Measurements from ENCODE around the gene WNT9A. TPM values are rescaled to one million over a fixed set of nuclear protein-coding genes. Genes with fewer than 3 reads are reported as not detected.
"Not testable (repeated sequence)": the region's sequence is repeated elsewhere in the genome, so short reads cannot be mapped to it uniquely, and the experiment has no call there.

Gene WNT9A
- total and polyA plus RNA-seq, 8 donors, result 0.72 to 2.9 (median 1.6) TPM

GRCh38 chr1:227880342-227880924 is 67.3 kb downstream of the WNT9A start:
- DNase-seq, result no peak
- WGBS, 2 donors, result 71 to 80% methylated on average over 4 of the region's 4 CpGs
- H3K36me3 ChIP-seq, result no peaks in the 10 kb centered on the region
- no peaks in the 10 kb centered on the region for H3K4me1 ChIP-seq
- ATAC-seq, result no peak
- intact Hi-C loops (cut with DNase I), result no loop called here
- no peak overlapping the region for H3K27ac ChIP-seq
- H3K9me3 ChIP-seq, result no peaks in the 10 kb centered on the region
- no peaks in the 10 kb centered on the region for H3K27me3 ChIP-seq
- no peak for TF ChIP-seq CTCF (IDR thresholded peaks at IDR 0.05)
- no peak for FAIRE-seq
- no peak overlapping the region for H3K4me3 ChIP-seq

- DNase-seq; H3K36me3 ChIP-seq; H3K4me1 ChIP-seq; intact Hi-C loops (cut with DNase I); H3K27ac ChIP-seq; FAIRE-seq; H3K4me3 ChIP-seq; H3K9me3 ChIP-seq; H3K27me3 ChIP-seq; ATAC-seq: not testable (repeated sequence)
- WGBS, 2 donors, result 76 to 79% methylated on average over 3 of the region's 3 CpGs
These were observed 69.9 kb downstream of the WNT9A start for GRCh38 chr1:227877810-227878209.

- H3K27me3 ChIP-seq; H3K9me3 ChIP-seq; ATAC-seq; DNase-seq; FAIRE-seq; H3K27ac ChIP-seq; H3K4me3 ChIP-seq; H3K4me1 ChIP-seq; H3K36me3 ChIP-seq; intact Hi-C loops (cut with DNase I): not testable (repeated sequence)
- WGBS, 2 donors, result 74 to 77% methylated on average over 5 of the region's 5 CpGs
These were observed 75.8 kb downstream of the WNT9A start for GRCh38 chr1:227871892-227872291.

GRCh38 chr1:227870366-227870765 is 77.4 kb downstream of the WNT9A start:
- no peak for DNase-seq
- 59 to 62% methylated on average over 3 of the region's 3 CpGs for WGBS, 2 donors
- TF ChIP-seq CTCF (IDR thresholded peaks at IDR 0.05), result no peak

GRCh38 chr1:227869851-227870305 is 77.9 kb downstream of the WNT9A start:
- Histone ChIP-seq H3K4me1 (no peaks in the 10 kb centered on the region), H3K36me3 (no peaks in the 10 kb centered on the region), H3K27me3 (no peaks in the 10 kb centered on the region), H3K27ac (no peak overlapping the region), H3K4me3 (no peak overlapping the region), H3K9me3 (no peaks in the 10 kb centered on the region)
- 58 to 76% methylated on average over 5 of the region's 5 CpGs for WGBS, 2 donors
- DNase-seq (no peak), FAIRE-seq (no peak), ATAC-seq (no peak)
- no peak for TF ChIP-seq CTCF (IDR thresholded peaks at IDR 0.05)
- intact Hi-C loops (cut with DNase I), result no loop called here

More at GRCh38 chr1:227870366-227870765, 77.4 kb downstream of the WNT9A start:
- Histone ChIP-seq H3K36me3 (no peaks in the 10 kb centered on the region), H3K9me3 (no peaks in the 10 kb centered on the region), H3K27me3 (no peaks in the 10 kb centered on the region), H3K4me3 (no peak overlapping the region), H3K4me1 (no peaks in the 10 kb centered on the region), H3K27ac (no peak overlapping the region)
- FAIRE-seq, result no peak
- ATAC-seq, result no peak
- intact Hi-C loops (cut with DNase I), result no loop called here

- no peaks in the 10 kb centered on the region for H3K36me3 ChIP-seq
- H3K27me3 ChIP-seq, result no peaks in the 10 kb centered on the region
- no peak for DNase-seq
- intact Hi-C loops (cut with DNase I), result no loop called here
- TF ChIP-seq CTCF (IDR thresholded peaks at IDR 0.05), result no peak
- H3K4me3 ChIP-seq, result no peak overlapping the region
- ATAC-seq, result no peak
- WGBS, 2 donors, result 61% methylated on average over 5 of the region's 5 CpGs
- H3K27ac ChIP-seq, result no peak overlapping the region
- H3K9me3 ChIP-seq, result no peaks in the 10 kb centered on the region
- no peak for FAIRE-seq
- H3K4me1 ChIP-seq, result no peaks in the 10 kb centered on the region
These were observed 78.4 kb downstream of the WNT9A start for GRCh38 chr1:227869279-227869842.

Data from pancreas (tissue), 10 donors.